CD14-positive monocyte (primary cell): ENCODE results near the gene HIPK1. TPM values are rescaled to one million over a fixed set of nuclear protein-coding genes. Genes with fewer than 3 reads are reported as not detected.

Source experiments
- DNase-seq, 3 donors: peaks; one replicate each; pipeline ENCODE4 v3.0.0-alpha.2; 2011 to 2022
- H2AFZ ChIP-seq: 2 replicates; pipeline ENCODE4 v1.6.0; 2012; ENCODE audit warnings: mild to moderate bottlenecking, low read depth, low read length, inconsistent platforms; ENCODE audit not compliant: insufficient read depth, poor library complexity, severe bottlenecking
- H3K27ac ChIP-seq, 2 donors: 1 replicate in 1 of 2; 2 replicates in 1 of 2; pipeline ENCODE4 v1.5.1; 2012 to 2013; ENCODE audit warnings: low read length in 2 of 2, control low read depth in 1 of 2, inconsistent platforms in 1 of 2, low read depth in 1 of 2, mild to moderate bottlenecking in 1 of 2
- H3K27me3 ChIP-seq, 2 donors: one replicate each; pipeline versions ENCODE4 v1.6.0 to v1.6.1; 2011 to 2013; ENCODE audit warnings: low read length in 2 of 2; ENCODE audit not compliant: control insufficient read depth in 2 of 2, insufficient read depth in 2 of 2
- H3K36me3 ChIP-seq, 2 donors: replicated peaks in 1 of 2; 1 replicate in 1 of 2; 2 replicates in 1 of 2; pipeline versions ENCODE4 v1.5.1 to v1.6.1; 2012 to 2013; ENCODE audit warnings: low read length in 2 of 2, control low read depth in 1 of 2, inconsistent platforms in 1 of 2, mild to moderate bottlenecking in 1 of 2; ENCODE audit not compliant: insufficient read depth in 2 of 2, control insufficient read depth in 1 of 2
- H3K4me1 ChIP-seq, 2 donors: 1 replicate in 1 of 2; 2 replicates in 1 of 2; pipeline versions ENCODE4 v1.5.1 to v1.6.1; 2012 to 2013; ENCODE audit warnings: low read length in 2 of 2, control low read depth in 1 of 2, inconsistent platforms in 1 of 2, mild to moderate bottlenecking in 1 of 2, moderate library complexity in 1 of 2; ENCODE audit not compliant: insufficient read depth in 2 of 2, control insufficient read depth in 1 of 2
- H3K4me2 ChIP-seq: replicated peaks from 2 replicates; pipeline ENCODE3; 2012; ENCODE audit warnings: low read length, moderate library complexity, mild to moderate bottlenecking; ENCODE audit not compliant: poor library complexity, severe bottlenecking; ENCODE audit errors: extremely low read depth
- H3K4me3 ChIP-seq, 3 experiments: fragments of 200-600 bp in 1 of 3; sonication (generic) in 1 of 3; replicated peaks in 1 of 3; 1 replicate in 2 of 3; 2 replicates in 1 of 3; pipeline ENCODE4 v1.5.1; 2011 to 2013; ENCODE audit warnings: low read length in 3 of 3, mild to moderate bottlenecking in 3 of 3, control low read depth in 2 of 3, low read depth in 2 of 3, inconsistent platforms in 1 of 3, moderate library complexity in 1 of 3
- H3K79me2 ChIP-seq: 2 replicates; pipeline ENCODE4 v1.6.0; 2012; ENCODE audit warnings: mild to moderate bottlenecking, control low read depth, inconsistent platforms, low read length, moderate library complexity; ENCODE audit not compliant: insufficient read depth
- H3K9ac ChIP-seq: 2 replicates; pipeline ENCODE4 v1.6.0; 2017; ENCODE audit warnings: low read length, mild to moderate bottlenecking; ENCODE audit not compliant: insufficient read depth, poor library complexity, severe bottlenecking
- H3K9me3 ChIP-seq, 2 donors: replicated peaks in 1 of 2; 1 replicate in 1 of 2; 2 replicates in 1 of 2; pipeline versions ENCODE4 v1.5.1 to v1.6.1; 2012 to 2013; ENCODE audit warnings: low read length in 2 of 2, control low read depth in 1 of 2; ENCODE audit not compliant: control insufficient read depth in 1 of 2, insufficient read depth in 1 of 2
- H4K20me1 ChIP-seq: 2 replicates; pipeline ENCODE4 v1.6.0; 2012; ENCODE audit warnings: mild to moderate bottlenecking, low read length, control low read depth, moderate library complexity; ENCODE audit not compliant: insufficient read depth
- H3K27ac Mint-ChIP-seq, 7 donors: one replicate each; pipeline ENCODE4 v1.8.0; 2020; ENCODE audit warnings: mild to moderate bottlenecking in 7 of 7, mixed read lengths in 7 of 7, moderate library complexity in 6 of 7, inconsistent platforms in 2 of 7
- H3K27me3 Mint-ChIP-seq, 3 donors: one replicate each; pipeline ENCODE4 v1.8.0; 2021 to 2022; ENCODE audit warnings: low read depth in 3 of 3, mild to moderate bottlenecking in 3 of 3, mixed read lengths in 3 of 3, moderate library complexity in 3 of 3, inconsistent platforms in 1 of 3
- H3K36me3 Mint-ChIP-seq, 2 donors: one replicate each; pipeline ENCODE4 v1.8.0; 2020; ENCODE audit warnings: mixed read lengths in 2 of 2, inconsistent platforms in 1 of 2, mild to moderate bottlenecking in 1 of 2
- H3K4me1 Mint-ChIP-seq: one replicate; pipeline ENCODE4 v1.8.0; 2020; ENCODE audit warnings: mild to moderate bottlenecking, mixed read lengths
- H3K4me3 Mint-ChIP-seq, 2 donors: one replicate each; pipeline ENCODE4 v1.8.0; 2020; ENCODE audit warnings: mild to moderate bottlenecking in 2 of 2, mixed read lengths in 2 of 2, moderate library complexity in 1 of 2
- H3K9me3 Mint-ChIP-seq, 7 donors: one replicate each; pipeline ENCODE4 v1.8.0; 2020 to 2022; ENCODE audit warnings: mixed read lengths in 7 of 7, mild to moderate bottlenecking in 6 of 7, moderate library complexity in 6 of 7, inconsistent platforms in 2 of 7
- whole genome bisulfite sequencing: methylation state at CpG from one replicate; pipeline ENCODE4 v1.1.5; 2013; ENCODE audit warnings: missing lambda C conversion rate; ENCODE audit not compliant: insufficient coverage; 5-methylcytosine and 5-hydroxymethylcytosine counted together
- intact Hi-C, 2 donors: fragments of 100-400 bp; cut with micrococcal nuclease; formaldehyde crosslinking; loops; one replicate each; pipeline versions ENCODE4 v1.15.0 to v1.15.1; 2023
- polyA plus RNA-seq, 3 donors: library from polyadenylated mRNA; depleted of rRNA in 1 of 3; unstranded in 2 of 3; stranded (reverse) in 1 of 3; fragments of 300-500 nt in 2 of 3; fragments of >200 nt in 1 of 3; fragmentation: Illumina TruSeq in 2 of 3; gene quantifications; 1 replicate in 2 of 3; 2 replicates in 1 of 3; pipeline ENCODE4 v1.2.3, GENCODE V29; 2012 to 2021
- TF ChIP-seq, protein P1 (sequence below): fragments of 200-600 bp; IDR thresholded peaks from one replicate; pipeline ENCODE4 v1.8.0; 2022; ENCODE audit warnings: antibody characterized with exemption, mild to moderate bottlenecking

The HIPK1 gene
- polyA plus RNA-seq, 3 donors, result 10.1 to 57.2 (median 14.8) TPM

DNA sequence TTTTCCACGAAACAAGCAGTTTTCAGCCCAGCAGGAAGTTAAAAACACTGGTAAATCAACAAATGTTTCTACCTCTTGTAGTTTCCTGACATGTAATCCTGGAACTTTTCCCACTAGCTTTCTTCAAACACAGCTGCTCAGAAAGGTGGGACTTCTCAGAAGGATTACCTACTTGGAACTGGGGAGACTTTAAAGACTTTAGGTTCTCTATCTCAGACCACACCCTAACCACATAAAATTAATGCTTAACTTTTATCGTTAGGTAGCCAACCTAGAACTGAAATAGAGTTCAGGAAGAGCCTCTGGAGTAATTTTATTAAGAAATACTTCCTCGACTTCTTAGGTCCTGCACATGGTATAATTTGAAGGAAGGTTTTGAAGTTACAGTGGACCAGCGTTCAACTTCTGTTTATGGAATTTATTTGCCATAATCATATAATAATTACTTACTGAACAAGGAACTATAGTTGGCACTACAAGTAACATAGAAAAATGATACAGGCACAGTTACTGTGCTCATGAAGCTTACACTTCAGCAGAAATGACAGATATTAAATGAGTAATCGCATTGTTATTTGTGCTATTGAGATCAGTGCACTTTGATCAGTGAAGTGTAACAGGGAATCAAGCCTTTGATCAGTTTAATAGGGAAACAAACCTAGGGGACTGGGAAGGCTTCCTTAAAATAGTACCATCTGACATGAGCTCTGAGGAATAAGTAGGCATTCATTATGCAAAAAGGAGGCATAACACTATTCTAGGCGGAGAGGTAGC lies 41.5 kb upstream of the HIPK1 start, which contains the start of gene BCL2L15:
TSS of gene BCL2L15 (minus strand) at position 180 of the 774 bp plus-strand sequence. CDS start 206 bp downstream, outside the sequence.
- H3K9me3 Mint-ChIP-seq, result peaks cover 0 to 1% (median 0%) of the 10 kb centered on the region in 7 donors
- no peak within 1 kb of the TSS for H3K4me3 Mint-ChIP-seq
- peaks cover 25% of the 10 kb centered on the region for H3K4me1 Mint-ChIP-seq
- Histone ChIP-seq H3K27ac (no peak within 1 kb of the TSS), H3K9ac (no peak within 1 kb of the TSS), H3K79me2 (no peaks in the 10 kb centered on the region), H4K20me1 (no peaks in the 10 kb centered on the region), H2AFZ (peak within 1 kb of the TSS; percentile 15), H3K27me3 (no peaks in the 10 kb centered on the region), H3K4me1 (peaks cover 11 to 28% of the 10 kb centered on the region in 2 donors), H3K9me3 (no peaks in the 10 kb centered on the region), H3K4me2 (no peak within 1 kb of the TSS), H3K36me3 (no peaks in the 10 kb centered on the region), H3K4me3 (no peak within 1 kb of the TSS)
- H3K27me3 Mint-ChIP-seq, result peaks cover 0 to 2% (median 0%) of the 10 kb centered on the region in 3 donors
- peak within 1 kb of the TSS in 1 of 7 donors; percentile 5 for H3K27ac Mint-ChIP-seq
- DNase-seq, result no peak
- peaks cover 8% of the 10 kb centered on the region in 2 donors for H3K36me3 Mint-ChIP-seq
- 75% methylated on average over 2 of the region's 6 CpGs for WGBS
- intact Hi-C loops, result loop anchor here in 1 of 2 donors (5.0 kb wide), 1 partner anchor 40 kb away; no protein-coding TSS in a partner anchor
- TF ChIP-seq, protein P1, sequence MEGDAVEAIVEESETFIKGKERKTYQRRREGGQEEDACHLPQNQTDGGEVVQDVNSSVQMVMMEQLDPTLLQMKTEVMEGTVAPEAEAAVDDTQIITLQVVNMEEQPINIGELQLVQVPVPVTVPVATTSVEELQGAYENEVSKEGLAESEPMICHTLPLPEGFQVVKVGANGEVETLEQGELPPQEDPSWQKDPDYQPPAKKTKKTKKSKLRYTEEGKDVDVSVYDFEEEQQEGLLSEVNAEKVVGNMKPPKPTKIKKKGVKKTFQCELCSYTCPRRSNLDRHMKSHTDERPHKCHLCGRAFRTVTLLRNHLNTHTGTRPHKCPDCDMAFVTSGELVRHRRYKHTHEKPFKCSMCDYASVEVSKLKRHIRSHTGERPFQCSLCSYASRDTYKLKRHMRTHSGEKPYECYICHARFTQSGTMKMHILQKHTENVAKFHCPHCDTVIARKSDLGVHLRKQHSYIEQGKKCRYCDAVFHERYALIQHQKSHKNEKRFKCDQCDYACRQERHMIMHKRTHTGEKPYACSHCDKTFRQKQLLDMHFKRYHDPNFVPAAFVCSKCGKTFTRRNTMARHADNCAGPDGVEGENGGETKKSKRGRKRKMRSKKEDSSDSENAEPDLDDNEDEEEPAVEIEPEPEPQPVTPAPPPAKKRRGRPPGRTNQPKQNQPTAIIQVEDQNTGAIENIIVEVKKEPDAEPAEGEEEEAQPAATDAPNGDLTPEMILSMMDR, result no peak

DNA sequence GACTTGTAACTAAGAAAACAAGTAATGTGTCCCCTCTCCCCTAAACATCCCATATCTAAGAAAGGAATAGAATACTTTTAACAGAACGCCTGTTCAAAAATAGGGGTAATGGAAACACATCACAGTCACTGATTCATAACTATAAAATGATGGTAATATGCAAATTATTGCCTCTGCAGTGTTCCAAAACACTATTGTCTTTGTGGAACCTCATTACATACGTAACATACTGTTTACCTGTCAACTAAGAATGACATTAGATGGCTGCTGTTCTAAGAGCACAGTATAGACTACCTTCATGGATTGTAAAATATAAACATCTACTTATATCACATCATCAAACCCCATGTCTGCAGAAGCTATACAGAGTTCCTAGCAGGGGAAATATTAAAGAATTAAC lies 38.3 kb upstream of the HIPK1 start:
- WGBS, result no CpG with 5 or more reads among the region's 2 CpGs
- TF ChIP-seq, protein P1, result no peak
- Histone ChIP-seq H2AFZ (no peak overlapping the region), H3K27me3 (no peaks in the 10 kb centered on the region), H3K9ac (no peak overlapping the region), H3K4me1 (peaks cover 11 to 23% of the 10 kb centered on the region in 2 donors), H3K36me3 (peaks cover 20 to 24% of the 10 kb centered on the region in 2 donors), H3K4me2 (no peak overlapping the region), H4K20me1 (no peaks in the 10 kb centered on the region), H3K27ac (no peak overlapping the region), H3K9me3 (no peaks in the 10 kb centered on the region), H3K79me2 (no peaks in the 10 kb centered on the region), H3K4me3 (no peak overlapping the region)
- Mint-ChIP-seq H3K9me3 (no peaks in the 10 kb centered on the region), H3K27me3 (peaks cover 0 to 2% (median 0%) of the 10 kb centered on the region in 3 donors), H3K27ac (no peak overlapping the region), H3K36me3 (peaks cover 29% of the 10 kb centered on the region in 2 donors), H3K4me1 (peaks cover 16% of the 10 kb centered on the region), H3K4me3 (no peak overlapping the region)
- intact Hi-C loops, result no loop called here
- DNase-seq, result no peak
